GM19025 (cell line): Measurements from ENCODE around the gene GIPC1.

Experiments
- ATAC-seq: cut with Tn5 transposase; IDR thresholded peaks from one replicate; pipeline ENCODE4 v1.9.1; 2021; ENCODE audit warnings: mild to moderate bottlenecking, low read depth, moderate library complexity; ENCODE audit not compliant: unreplicated experiment

GIPC1 gene

GRCh38 chr19:14495672-14496028 lies 277 bp downstream of the GIPC1 start:
- ATAC-seq = no peak

- ATAC-seq = no peak
Observed at GRCh38 chr19:14494910-14495671, 836 bp downstream of the GIPC1 start.

GRCh38 chr19:14494411-14494810 lies 1.5 kb downstream of the GIPC1 start:
- ATAC-seq = no peak

GRCh38 chr19:14492756-14493337 lies 3.1 kb downstream of the GIPC1 start:
- ATAC-seq = no peak

GRCh38 chr19:14487370-14488125 lies 8.4 kb downstream of the GIPC1 start:
- no peak for ATAC-seq

GRCh38 chr19:14482172-14482941 lies 13.6 kb downstream of the GIPC1 start:
- no peak for ATAC-seq

GRCh38 chr19:14480700-14481079 lies 15.2 kb downstream of the GIPC1 start:
- no peak for ATAC-seq

GRCh38 chr19:14479975-14480699 lies 15.8 kb downstream of the GIPC1 start:
- no peak for ATAC-seq

- no peak for ATAC-seq
Observed at GRCh38 chr19:14479309-14479974, 16.5 kb downstream of the GIPC1 start.

- ATAC-seq = no peak
Observed at GRCh38 chr19:14478113-14478545, 17.8 kb downstream of the GIPC1 start.

- no peak for ATAC-seq
Observed at GRCh38 chr19:14477418-14478112, 18.4 kb downstream of the GIPC1 start.

GRCh38 chr19:14476673-14477401 lies 19.1 kb downstream of the GIPC1 start:
- no peak for ATAC-seq

- ATAC-seq = no peak
Observed at GRCh38 chr19:14476327-14476672, 19.6 kb downstream of the GIPC1 start.

- ATAC-seq = no peak
Observed at GRCh38 chr19:14475251-14476073, 20.5 kb downstream of the GIPC1 start, which contains the start of gene PTGER1. Gene PTGER1, minus strand, starts transcription at chr19:14475354. Its CDS starts 1,034 bp downstream, at chr19:14474320.

GRCh38 chr19:14474827-14475226 lies 21.1 kb downstream of the GIPC1 start:
- no peak for ATAC-seq

- no peak for ATAC-seq
Observed at GRCh38 chr19:14473978-14474578, 21.8 kb downstream of the GIPC1 start.
